Stimulated activated CD8-positive, alpha-beta memory T cell treated with anti-CD3 and anti-CD28 coated beads, Interleukin-7, amount 100 ng/mL, for 1 hour (primary cell): ENCODE results near the gene USP32.
"Not testable (repeated sequence)": the region's sequence is repeated elsewhere in the genome, so short reads cannot be mapped to it uniquely, and the experiment has no call there.

Experiments used
- DNase-seq, 2 donors: peaks; one replicate each; pipeline ENCODE4 v3.0.0-alpha.2; 2020; ENCODE audit warnings: low read depth in 2 of 2

The USP32 gene

DNA sequence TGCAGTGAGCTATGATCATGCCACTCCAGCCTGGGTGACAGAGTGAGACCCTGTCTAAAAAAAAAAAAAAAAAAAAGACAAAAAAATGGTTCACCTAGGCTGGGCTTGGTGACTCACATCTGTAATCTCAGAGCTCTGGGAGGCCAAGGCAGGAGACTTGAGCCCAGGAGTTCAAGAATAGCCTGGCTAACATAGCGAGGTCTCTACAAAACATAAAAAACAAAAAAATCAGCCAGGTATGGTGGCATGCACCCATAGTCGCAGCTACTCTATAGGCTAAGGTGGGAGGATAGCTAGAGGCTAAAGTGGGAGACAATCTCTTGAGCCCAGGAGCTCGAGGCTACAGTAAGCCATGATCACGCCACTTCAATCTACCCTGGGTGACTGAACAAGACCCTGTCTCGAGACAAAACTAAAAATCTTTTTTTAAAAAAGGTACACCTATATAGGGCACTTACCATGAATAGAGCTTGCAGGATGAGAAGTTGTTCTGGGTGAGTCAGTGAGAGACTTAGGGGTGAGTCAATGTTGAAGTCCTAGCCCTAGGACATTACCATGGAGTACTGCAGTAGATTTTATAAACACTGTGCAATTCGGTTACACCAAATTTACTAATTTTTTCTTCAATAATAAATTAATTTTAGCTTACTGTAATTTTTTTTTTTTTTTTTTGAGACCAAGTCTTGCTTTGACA lies 19.0 kb downstream of the USP32 start:
- no peak for DNase-seq

DNA sequence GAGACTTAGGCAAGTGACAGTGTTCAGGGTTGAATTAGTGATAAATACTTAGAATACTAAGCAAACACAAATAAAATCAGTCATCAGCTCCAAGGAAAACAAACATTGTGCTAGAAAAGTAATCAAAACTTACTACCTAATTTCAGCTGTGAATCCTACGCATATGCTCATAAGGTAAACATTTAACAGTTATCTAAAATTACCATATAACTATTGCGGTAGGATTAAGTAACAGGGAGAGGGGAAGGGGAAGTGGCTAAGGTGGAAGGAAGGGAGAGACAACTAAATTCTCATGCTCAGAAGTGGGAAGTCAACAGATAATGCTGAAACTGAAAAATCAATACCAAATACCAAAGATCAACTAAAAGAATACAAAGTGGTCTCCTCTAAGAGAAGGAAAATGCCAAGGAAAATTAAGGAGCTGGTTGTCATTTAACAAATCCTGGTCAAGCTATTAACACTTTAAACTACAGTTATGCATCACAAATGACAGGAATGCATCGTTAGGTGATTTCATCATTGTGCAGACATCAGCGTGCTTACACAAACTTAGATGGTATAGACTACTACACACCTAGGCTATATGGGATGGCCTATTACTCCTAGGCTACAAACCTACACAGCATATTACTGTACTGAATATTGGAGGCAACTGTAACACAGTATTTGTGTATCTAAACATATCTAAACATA lies 20.0 kb downstream of the USP32 start:
- no peak for DNase-seq

DNA sequence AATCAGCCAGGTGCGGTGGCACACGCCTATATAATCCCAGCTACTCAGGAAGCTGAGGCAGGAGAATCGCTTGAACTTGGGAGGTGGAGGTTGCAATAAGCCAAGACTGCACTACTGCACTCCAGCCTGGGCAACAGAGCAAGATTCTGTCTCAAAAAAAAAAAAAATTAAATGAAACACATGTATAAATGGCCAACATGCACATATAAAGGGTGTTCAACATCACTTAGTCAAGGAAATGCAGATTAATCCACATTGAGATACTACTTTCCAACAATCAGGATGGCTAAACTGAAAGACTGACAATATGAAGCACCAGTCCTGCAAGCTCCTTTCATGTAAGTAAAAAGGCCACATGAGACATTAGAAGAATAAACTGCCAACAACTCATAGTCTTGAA lies 20.5 kb downstream of the USP32 start:
- no peak for DNase-seq

DNA sequence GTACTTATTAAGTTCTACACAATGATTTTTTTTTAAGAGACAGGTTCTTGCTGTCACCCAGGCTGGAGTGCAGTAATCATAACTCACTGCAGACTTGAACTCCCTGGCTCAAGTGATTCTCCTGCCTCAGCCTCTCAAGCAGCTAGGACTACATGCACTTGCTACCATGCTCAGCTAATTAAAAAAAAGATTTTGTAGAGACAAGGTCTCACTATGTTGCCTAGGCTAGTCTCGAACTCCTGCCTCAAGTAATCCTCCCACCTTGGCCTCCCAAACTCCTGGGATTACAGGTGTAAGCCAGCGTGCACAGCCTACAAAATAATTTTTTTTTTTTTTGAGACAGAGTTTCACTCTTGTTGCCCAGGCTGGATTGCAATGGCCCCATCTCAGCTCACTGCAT lies 22.2 kb downstream of the USP32 start:
- DNase-seq: no peak

DNA sequence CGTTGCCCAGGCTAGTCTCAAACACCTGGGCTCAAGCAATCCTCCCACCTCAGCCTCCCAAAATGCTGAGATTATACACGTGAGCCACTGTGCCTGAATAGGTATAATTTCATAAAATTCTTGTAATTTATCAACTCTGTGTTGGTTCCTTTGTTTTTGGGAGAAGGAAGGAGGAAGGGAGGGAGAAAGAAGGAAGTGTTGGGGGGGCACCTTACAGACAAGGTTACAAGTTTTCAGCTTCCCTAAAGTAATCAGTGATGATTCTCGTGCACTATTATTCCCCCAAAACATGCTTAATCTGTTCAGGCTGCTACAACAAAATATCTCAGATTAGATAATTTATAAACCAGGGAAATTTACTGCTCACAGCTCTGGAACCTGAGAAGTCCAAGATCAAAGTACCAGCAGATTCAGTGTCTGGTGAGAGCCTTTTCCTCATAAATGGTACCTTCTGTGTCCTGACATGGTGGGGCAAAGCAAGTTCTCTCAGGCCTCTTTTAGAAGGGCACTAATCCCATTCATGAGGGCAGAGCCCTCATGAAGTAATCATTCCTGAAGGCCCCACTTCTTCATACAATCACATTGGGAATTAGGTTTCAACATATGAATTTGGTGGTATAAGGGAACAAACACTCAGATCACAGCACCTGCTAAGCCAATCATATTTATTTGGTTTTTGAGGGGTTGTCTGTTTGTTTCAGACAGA lies 28.1 kb downstream of the USP32 start:
- DNase-seq: no peak

DNA sequence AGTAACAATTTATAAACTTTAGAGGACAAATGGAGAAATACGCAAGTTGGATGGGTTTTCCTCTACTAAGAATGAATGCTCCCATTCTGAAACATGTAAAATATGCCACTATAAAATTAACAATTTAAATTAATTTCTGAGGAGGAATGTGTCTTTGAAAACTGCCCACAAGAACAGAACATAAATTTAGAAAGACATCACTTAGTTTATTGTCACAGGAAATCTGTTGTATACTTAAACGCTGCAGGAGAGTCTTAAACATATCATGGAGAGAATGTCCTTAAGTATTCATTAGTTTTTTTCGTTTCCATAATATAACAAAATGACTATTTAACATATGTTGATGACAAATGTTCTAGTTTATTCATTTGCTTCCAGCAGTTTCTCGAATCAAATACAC lies 29.6 kb downstream of the USP32 start:
- no peak for DNase-seq

DNA sequence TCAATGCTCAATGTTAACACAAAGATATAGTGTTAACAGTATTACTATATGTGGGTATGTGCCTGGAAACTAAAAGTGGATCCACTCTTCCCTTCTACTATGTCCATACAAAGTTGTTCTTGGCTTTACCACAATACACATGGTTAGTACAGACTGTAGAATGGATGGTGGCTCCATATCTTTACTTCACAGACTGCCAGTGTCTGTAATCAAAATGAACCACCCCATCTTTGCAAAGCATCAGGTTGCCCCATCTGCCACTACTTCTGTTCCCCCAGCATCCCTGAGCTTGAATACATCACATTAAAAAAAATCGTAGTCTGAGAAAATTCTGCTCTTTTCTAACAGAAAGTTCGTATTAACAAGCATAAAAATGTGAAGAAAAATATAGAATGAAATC lies 30.0 kb downstream of the USP32 start:
- DNase-seq: no peak

DNA sequence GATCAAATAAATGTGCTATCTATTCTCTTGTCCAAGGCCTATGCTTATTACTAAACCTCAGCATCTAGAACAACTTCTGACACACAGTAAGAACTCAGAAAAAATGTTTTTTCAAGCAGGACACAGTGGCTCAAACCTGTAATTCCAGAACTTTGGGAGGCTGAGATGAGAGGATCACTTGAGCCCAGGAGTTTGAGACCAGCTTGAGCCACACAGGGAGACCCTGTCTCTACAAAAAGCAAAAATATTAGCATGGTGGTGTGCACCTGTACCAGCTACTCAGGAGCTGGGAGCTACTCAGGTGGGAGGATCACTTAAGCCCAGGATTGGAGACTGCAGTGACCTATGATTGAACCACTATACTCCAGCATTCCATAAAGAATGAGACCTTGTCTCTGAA lies 32.5 kb downstream of the USP32 start:
- DNase-seq: no peak

DNA sequence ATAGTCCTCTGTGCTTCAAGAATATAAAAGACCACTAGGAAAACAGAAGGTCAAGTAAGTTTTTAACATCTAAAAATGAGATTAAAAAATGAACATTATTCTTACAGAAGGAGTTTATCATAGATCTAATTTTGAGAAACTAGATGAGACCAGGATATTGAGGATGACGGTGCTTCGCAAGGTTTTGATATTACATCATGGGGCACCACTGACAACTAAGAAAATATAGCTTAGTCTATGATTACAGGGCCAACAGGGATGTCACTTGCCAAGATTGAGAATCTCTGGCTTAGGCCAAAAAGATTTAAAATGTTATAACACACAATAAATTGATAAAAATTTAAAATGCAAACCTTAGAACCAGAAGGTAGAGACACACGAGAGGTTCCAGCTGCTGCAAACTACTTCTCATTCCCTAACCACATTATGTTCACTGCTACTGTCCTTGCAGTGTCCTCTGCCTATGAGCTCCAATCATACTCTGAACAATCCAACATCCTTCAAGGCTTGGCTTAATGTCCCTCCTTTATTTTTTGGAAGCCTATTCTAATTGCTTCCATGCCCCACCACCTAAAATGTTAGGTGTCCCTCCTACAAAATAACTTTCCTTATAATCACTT lies 33.2 kb downstream of the USP32 start:
- no peak for DNase-seq

DNA sequence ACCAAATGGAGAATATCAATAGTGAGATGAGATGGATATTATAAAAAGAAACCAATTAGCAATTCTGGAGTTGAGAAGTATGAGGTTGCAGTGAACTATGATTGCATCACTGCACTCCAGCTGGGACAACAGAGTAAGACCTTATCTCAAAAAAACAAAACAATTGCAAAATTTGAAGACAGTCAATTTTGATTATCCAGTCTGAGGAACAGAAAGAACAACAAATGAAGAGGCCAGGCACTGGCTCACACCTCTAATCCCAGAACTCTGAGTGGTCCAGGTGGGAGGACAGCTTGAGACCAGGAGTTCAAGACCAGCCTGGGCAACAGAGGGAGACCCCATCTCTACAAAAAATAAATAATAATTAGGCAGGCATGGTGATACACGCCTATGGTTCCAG lies 35.0 kb downstream of the USP32 start:
- DNase-seq: no peak

DNA sequence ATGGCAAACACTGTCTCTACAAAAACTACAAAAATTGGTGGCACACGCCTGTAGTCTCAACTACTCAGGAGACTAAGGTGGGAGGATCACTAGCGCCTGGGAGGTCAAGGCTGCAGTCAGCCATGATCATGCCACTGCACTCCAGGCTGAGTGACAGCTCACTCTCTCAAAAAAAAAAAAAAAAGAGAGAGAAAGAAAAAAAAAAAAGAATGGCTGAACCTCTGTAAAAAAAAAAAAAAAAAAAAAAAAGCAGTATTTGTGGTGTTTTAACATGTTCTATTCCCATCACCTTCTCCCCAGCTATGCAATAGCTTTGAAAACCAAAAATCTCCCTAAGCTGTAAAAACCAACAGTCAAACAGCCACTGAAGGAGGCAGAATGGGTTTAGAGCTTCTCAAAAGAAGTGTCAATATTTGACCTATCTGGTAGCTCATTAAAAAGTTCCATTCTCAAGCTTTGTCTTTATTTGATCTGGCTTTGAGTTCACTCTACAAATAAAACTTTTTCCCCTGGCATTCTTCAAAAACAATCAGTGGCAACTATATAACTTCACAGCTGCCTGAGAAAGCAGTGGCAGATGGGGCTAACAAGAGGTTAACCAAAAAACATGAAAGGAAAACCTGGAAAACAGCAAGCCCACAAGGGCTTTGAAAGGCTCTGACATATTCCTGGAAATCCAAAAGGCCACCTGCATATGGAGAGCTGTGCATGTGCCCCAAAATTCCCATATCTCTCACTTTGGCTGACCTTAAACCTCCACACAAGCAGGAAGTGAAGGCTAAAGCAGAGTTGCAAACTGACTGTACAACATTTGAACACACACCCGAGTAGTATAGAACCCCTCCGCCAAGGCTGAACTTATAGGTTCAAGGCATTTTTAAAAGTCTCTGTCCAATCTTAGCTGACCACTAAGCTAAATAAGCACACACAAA lies 36.0 kb downstream of the USP32 start:
- DNase-seq: no peak

DNA sequence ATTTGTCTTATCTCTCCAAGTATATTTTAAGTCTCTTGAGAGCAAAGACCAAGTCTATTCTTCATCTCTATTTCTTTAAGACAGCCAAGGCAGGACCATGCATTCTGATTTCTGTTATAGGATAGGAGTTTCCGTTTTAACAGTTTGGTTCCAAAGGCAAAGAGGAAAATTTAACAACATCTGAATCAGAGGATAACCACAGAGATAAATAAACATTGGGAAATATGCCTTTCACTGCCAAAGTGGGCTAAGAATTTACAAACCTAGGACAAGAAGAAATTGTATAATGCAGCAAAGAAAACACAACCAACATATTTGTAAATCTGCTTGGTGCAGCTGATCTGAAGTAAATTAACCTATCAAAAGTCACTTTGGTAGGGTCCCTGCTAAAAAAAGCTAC lies 37.7 kb downstream of the USP32 start:
- no peak for DNase-seq

DNA sequence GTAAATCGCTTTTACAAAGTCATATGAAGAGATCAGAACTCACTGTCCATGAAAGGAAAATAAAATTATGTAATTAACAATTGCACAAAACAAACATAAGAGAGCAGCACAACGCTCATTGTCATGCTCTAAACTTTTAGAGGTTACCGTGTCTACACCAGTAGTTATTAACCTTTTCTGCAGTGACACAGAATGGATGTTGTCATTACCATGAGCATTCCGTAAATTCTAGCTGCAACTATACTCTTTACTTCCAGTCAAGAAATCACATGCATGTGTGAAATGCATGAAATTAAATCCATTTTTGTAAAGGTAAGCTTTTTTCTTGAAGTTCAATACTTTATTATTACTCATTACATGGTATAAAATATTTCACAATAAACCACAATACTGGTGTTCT lies 38.2 kb downstream of the USP32 start:
- DNase-seq: no peak

DNA sequence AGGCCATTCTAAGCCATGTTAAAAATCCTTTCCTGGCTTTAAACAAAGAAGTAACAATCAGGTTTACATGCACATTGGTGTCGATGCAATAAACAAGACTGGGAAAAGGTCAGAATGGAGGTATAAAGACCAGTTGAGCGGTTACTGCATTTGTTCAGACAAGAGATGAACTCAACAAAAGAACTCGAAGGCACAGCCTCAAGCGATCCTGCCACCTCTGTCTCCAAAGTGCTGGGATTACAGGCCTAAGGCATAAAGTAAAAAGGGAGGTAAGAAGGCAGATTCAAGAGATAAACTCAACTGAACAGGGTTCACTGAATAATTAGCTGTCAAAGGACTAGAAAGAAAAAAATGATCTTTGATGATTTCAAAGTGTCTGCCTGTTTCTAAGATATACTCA lies 39.4 kb downstream of the USP32 start:
- no peak for DNase-seq

DNA sequence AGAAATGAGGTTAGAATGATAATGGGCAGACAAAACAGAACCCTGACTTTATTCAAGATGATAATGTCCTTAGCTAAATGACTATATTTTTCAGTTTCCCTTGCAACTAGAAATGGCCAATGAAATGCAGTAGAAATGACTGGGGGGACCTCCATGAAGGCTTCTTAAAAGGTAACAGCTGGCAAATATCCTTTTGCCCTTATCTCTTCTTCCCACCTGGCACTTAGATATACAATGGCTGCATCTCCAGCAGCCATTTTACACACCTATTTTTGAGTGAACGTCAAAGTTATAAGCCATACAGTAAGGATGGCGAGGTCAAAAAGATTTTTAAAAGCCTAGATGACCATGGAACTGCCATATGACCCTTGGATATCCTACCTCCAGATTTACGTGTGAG lies 39.9 kb downstream of the USP32 start:
- no peak for DNase-seq

DNA sequence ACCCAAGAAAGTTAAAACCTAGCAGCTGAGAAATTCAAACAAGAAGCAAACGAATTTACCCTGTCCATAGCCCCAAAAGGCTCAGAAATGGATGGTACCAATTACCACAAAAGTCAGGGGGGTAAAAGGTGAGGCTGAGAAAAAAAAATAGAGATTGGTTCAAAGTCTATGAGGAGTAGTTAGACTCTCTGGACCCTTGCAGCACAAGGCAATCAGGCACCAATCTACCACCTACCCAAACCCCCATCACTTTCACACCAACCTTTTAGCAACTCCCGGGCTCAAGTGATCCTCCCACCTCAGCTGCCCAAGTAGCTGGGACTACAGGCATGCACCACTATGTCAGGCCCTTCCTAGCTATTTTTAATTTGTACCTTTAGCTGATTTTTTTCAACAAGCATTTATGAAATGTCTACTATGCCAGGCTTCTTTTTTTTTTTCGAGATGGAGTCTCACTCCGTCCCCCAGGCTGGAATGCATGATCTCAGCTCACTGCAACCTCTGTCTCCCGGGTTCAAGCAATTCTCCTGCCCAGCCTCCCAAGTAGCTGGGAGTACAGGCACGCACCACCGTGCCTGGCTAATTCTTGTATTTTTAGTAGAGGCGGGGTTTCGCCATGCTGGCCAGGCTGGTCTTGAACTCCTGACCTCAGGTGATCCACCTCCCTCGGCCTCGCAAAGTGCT lies 40.8 kb downstream of the USP32 start:
- DNase-seq: no peak

DNA sequence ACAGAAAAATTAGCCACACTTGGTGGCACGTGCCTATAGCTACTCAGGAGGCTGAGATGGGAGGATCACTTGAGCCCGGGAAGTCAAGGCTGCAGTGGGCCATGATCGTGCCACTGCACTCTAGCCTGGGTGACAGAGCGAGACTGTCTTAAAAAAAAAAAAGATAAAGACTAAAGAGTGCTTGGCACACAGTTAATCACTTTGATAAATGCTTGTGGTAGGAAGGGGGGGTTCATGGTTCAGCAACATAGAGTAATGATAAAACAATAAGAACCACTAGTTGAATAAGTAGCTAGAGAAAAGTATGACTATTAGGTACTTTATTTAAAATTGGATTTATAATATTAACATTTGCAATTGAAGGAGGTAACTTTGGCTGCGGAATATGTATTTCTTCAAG lies 43.3 kb downstream of the USP32 start:
- DNase-seq: no peak

DNA sequence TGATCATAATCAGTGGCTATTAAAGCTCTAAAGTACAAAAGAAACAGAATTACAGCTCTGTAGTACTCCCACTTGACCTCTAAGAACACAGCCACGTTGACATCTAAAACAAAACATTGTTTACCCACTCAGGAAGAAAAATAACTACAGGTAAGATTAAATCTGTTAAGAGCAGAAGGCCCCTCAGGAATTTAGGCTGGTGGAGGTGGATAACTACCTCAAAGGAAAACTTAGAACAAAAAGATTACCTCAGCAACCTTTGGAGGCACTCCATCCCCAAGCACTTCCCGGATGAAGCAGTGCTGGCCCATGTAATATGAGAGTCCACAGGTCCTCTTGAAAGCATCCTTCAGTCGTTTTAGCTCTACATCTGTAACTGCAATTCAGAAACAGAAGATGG lies 46.7 kb downstream of the USP32 start:
- no peak for DNase-seq

DNA sequence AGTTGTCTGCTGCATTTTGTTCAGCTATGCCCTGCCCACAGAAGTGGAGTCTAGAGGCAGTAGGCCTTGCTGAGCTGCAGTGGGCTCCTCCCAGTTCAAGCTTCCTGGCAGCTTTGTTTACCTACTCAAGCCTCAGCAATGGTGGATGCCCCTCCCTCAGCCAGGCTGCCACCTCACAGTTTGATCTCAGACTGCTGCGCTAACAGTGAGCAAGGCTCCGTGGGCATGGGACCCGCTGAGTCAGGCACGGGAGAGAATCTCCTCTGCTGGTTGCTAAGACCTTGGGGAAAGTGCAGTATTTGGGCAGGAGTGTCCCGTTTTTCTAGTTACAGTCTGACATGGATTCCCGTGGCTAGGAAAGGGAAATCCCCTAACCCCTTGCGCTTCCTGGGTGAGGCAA lies 49.4 kb downstream of the USP32 start:
- DNase-seq: not testable (repeated sequence)

DNA sequence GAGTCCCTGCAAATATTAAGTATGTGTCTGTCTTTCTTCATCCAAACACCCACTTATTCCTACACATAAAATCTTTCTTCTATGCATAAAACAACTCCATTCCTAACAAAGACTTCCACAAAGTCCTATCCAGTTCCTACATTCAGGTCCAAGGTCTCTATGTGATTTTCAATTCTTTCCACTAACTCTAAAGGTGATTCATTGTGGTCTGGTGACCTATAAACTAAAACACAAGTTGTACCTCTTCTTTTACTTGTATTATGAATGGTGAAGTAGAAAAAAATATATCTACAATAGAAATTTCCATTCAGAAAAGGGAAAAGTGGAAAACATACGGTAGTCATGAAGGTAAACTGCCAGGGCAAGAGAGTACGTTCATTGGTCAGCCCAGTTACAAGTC lies 56.6 kb downstream of the USP32 start:
- no peak for DNase-seq

DNA sequence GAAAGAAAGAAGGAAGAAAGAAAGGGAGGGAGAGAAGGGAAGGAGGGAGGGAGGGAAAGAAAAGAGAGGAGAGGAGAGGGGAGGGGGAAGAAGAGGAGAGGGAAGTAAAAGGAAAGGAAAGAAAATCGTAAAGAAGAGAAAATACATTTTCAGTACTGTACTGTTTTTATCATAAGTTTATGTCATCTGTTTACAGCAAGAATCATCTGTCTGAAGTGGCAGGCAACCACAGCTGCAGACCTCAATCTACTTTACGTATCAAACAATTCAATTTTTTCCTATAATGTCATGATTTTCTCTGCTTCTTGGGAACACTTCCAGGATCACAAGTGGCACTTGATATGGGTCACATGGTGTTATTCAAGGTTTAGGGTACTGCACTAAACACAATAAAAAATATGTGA lies 58.3 kb downstream of the USP32 start:
- DNase-seq: no peak
